ENCODE data around the gene STRA8.
A peak's percentile ranks its signal among the peaks of the same experiment; 100 is the strongest.

STRA8 gene

GRCh38 chr7:135233570-135233969 is at the start of gene STRA8:
Gene STRA8, plus strand, starts transcription at chr7:135233838. Its CDS starts 6,687 bp downstream, at chr7:135240525.
- DNase-seq (ENCODE audit: low spot score): no peak

GRCh38 chr7:135184254-135184841 is 49.3 kb upstream of the STRA8 start:
- no peak for DNase-seq (ENCODE audit: low spot score)

- DNase-seq (ENCODE audit: low spot score): peak; percentile 94
Measured at GRCh38 chr7:135185471-135186260, 48.0 kb upstream of the STRA8 start.

- no peak for DNase-seq (ENCODE audit: low spot score)
Measured at GRCh38 chr7:135186261-135186540, 47.4 kb upstream of the STRA8 start.

- DNase-seq (ENCODE audit: low spot score): no peak
Measured at GRCh38 chr7:135186841-135187253, 46.8 kb upstream of the STRA8 start.

GRCh38 chr7:135188298-135188984 is 45.2 kb upstream of the STRA8 start:
- DNase-seq (ENCODE audit: low spot score): no peak

- peak; percentile 84 for DNase-seq (ENCODE audit: low spot score)
Measured at GRCh38 chr7:135189221-135189662, 44.4 kb upstream of the STRA8 start.

- DNase-seq (ENCODE audit: low spot score): no peak
Measured at GRCh38 chr7:135189961-135190360, 43.7 kb upstream of the STRA8 start.

GRCh38 chr7:135190703-135191102 is 42.9 kb upstream of the STRA8 start:
- DNase-seq (ENCODE audit: low spot score): no peak

GRCh38 chr7:135192914-135193536 is 40.6 kb upstream of the STRA8 start:
- no peak for DNase-seq (ENCODE audit: low spot score)

GRCh38 chr7:135193615-135194081 is 40.0 kb upstream of the STRA8 start:
- DNase-seq (ENCODE audit: low spot score): no peak

GRCh38 chr7:135194494-135195095 is 39.0 kb upstream of the STRA8 start:
- DNase-seq (ENCODE audit: low spot score): no peak

- no peak for DNase-seq (ENCODE audit: low spot score)
Measured at GRCh38 chr7:135195156-135195555, 38.5 kb upstream of the STRA8 start.

GRCh38 chr7:135195968-135196629 is 37.5 kb upstream of the STRA8 start:
- no peak for DNase-seq (ENCODE audit: low spot score)

- DNase-seq (ENCODE audit: low spot score): no peak
Measured at GRCh38 chr7:135197343-135197742, 36.3 kb upstream of the STRA8 start.

GRCh38 chr7:135197906-135198655 is 35.6 kb upstream of the STRA8 start:
- no peak for DNase-seq (ENCODE audit: low spot score)

GRCh38 chr7:135199439-135199838 is 34.2 kb upstream of the STRA8 start:
- no peak for DNase-seq (ENCODE audit: low spot score)

- no peak for DNase-seq (ENCODE audit: low spot score)
Measured at GRCh38 chr7:135200821-135201331, 32.8 kb upstream of the STRA8 start.

GRCh38 chr7:135201350-135201749 is 32.3 kb upstream of the STRA8 start:
- no peak for DNase-seq (ENCODE audit: low spot score)

GRCh38 chr7:135204341-135204749 is 29.3 kb upstream of the STRA8 start:
- DNase-seq (ENCODE audit: low spot score): no peak

GRCh38 chr7:135204876-135205275 is 28.8 kb upstream of the STRA8 start:
- DNase-seq (ENCODE audit: low spot score): no peak
